EL (cell line): ENCODE data around the gene ATP2A3.

Experiments
- DNase-seq: peaks from one replicate; pipeline ENCODE4 v3.0.0-alpha.2; 2016

The ATP2A3 gene

DNA sequence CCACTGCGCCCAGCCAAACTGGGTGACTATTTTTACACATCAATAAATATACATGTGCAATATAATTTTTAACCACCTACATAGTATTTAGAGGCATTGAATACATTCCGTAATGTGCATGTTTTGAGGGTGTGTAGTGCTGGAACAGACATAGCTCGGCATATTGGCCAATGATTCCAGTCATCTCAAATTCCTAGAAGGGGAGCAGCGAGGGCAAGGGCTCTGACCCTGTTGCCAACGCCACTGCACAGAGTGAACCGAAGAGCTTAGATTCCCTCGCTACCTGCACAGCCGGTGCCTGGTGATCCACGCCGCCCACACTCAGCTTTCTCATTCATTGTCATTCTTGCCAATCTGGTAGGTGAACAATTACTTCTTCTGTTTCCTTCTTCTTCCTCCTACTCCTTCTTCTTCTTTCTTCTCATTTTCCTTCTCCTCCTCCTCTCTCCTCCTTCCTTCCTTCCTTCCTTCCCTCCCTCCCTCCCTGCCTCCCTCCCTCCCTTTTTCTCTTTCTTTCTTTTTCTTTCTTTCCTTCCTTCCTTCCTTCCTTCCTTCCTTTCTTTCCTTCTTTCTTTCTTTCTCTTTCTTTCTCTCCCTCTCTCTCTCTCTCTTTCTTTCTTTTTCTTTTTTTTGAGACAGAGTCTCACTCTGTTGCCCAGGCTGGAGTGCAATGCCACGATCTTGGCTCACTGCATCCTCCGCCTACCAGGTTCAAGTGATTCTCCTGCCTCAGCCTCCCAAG, 26.3 kb upstream of the ATP2A3 start:
- DNase-seq = no peak

DNA sequence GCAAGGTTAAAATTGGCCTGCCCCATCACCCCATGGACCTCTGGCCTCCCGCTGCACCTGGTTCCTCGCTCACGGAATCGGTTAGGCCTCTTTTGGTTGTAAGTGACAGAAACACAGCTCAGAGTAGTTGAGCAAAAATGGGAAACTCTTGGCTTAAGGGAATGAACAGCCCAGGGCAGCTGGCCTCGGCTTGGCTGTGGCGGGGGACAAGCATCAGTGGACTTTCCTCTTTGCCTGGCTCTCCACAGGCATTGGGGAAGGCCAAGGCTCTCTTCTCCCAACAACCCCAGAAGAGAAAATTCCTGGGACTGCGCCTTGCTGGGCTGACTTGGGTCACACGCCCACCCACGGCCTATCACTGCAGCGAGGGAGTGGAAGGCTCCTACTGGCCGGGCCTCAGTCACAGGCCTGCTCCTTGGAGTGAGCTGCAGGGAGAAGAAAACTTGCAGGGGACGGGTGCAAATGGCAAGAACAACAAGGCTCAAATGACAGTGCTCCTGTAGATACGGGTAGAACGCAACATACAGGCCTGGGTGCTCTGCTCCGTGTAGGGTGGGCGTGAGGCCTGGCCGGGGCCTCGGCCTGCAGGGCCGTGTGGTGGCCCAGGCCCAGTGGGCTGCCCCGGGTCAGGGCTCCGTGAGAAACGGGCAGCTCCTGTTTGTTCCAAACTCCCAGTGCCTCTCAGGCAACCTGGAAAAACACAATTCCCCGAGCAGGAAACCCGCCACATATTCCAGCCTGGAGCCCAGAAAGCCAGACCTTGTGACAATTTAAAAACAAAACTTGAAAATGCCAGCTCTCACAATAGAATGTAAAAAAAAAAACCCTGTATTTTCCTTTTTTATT, 25.0 kb upstream of the ATP2A3 start:
- no peak for DNase-seq

DNA sequence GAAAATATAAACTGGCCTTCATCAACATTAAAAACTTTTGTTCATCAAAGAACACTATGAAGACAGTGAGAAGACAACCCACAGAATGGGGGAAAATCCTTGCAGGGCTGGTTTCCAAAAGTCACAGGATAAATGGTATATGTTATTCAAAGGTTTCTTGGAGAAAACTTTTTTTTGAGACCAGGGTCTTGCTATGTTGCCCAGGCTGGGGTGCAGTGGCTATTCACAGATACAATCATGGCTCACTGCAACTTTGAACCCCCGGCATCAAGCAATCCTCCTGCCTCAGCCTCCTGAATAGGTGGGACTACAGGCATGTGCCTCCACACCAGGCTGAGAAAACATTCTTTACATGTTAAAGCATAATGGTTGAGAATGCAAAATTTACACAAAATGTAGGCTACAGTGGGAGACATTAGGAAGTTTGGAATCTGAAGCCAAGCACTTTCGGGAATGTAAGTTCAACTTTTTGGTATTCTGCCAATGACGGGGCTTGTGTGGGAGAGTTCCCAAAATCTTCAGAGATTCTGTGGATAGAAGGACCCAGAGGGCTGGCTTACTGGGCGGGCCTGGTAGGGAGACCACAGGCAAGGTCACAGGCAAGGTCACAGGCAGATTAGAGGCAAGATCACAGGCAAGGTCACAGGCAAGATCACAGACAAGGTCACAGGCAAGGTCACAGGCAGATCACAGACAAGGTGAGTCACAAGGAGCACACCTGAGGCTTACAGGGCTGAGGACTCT, 24.2 kb upstream of the ATP2A3 start:
- DNase-seq = no peak

DNA sequence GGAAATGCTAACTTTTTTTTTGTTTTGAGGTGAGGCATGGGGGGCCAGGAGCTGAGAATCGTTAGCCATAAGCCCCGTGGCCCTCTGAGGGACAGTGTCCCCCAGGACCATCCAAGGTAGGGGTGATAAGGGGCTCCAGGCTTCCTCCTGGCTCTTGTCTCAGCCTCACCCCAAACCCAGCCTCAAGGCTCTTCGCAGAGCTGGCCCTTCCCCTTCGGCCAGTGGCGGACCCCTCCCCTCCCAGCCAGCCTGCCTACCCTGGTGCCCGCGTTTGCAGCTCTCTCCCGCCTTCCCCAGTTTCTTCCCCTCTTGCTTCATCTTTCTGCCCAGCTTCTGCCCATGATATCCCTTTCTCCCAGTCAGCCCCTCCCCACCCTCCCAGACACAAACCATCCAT, 22.7 kb upstream of the ATP2A3 start:
- DNase-seq = no peak

DNA sequence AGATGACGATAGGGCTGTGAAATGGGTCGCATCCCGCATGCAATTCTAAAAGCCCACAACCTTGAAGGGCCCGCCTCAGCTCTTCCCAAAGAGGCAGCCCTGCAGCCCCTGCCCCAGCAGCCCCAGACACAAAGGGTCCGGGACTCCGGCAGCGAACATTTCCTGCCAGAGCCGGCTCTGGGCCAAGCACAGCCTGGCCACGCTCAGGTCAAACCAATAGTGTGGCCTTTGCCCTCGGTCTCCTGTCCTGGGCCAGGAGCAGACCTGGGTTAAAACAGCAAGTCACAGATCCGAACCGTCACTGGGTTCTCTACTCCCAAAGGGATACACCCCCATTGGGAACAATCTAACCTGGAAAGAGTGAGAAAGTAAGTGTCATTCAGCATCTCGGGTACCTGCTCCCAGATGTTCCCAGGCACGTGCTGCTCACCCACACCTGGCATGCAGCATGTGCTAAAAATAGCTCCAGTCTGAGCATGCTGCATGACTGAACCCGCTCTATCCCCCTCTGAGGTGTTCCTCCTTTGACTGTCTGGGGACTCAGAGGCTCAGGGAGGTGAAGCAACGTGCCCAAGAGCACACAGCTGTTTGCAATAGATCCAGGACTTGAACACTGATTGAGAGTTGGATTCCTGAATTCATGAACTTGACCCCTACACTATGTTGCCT, 22.2 kb upstream of the ATP2A3 start:
- DNase-seq = no peak

DNA sequence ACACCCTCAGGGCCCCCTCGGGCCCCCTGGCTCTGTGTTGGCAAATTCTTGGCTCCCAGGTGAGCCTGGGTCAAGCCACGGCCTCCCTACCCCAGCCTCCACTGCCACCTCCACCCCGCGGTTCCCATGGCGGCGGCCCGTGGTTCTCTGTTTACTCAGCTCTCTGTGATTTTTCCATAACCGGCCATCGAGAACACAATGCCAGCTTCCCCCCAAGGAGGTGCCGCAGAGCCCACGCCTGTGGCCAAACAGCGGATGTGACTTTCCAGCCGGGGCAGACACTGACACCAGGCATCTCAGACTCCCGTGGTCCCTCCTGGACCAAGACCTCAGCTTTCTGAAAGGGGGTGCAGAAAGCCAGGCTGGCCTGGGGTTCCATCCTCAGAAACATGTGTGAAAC, 21.6 kb upstream of the ATP2A3 start:
- no peak for DNase-seq

DNA sequence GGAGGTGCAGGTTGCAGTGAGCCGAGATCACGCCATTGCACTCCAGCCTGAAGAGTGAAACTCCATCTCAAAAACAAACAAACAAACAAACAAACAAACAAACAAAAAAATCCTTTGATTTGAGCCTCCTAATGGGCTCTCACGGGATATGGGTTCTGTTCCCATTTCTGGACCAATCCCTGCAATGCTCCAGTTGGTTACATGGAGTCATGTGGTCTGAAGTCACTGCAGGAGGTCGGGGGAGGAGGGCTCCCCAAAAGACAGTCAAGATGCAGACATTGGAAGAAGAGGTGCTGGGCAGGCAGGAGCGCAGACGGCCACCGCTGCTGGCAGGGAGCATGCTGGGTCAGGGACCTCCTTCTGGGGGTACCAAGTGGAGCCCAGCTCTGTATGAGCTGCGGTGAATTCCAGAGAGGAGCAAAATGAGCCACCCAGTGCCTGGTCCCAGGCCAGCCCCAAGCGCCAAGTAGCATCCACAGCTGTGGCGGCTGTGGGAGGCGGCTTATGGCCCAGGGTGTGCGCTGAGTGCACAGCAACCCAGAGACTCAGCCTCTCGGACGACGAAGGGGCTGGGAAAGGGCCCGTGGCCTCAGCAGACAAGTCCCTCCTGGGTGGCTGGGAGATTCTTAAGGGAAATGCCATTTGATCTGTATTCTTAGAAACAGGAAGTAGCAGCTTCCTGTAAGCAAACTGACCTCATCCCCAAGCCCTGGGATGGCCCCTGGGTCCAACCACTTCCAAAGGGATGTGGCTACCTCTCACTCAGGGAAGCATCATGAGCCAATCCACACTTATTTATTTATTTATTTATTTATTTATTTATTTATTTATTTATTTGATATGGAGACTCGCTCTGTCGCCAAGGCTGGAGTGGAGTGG, 19.6 kb upstream of the ATP2A3 start:
- DNase-seq = peak; percentile 50

DNA sequence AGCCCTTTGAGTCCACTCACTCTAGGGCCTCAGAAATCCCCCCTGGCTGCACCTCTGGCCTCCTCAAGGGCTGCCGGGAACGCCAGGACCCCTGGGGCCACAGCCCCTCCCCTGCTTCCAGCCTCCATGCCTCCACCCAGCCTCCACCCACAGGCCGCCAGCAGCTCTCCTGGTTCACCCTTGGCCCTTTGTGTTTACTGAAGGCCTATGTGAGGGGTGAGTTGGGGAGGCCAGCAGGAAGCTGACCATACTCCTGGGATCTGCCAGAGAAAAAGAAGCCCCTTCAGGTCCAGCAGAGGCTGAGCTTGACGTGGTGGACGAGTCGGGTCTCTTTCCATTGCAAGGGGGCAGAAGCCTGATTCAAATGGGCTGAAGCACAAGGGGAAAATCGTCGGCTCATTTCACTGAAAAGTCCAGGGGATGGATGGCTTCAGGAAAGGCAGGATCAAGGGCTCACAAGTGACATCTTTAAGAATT, 18.3 kb upstream of the ATP2A3 start:
- DNase-seq = no peak

DNA sequence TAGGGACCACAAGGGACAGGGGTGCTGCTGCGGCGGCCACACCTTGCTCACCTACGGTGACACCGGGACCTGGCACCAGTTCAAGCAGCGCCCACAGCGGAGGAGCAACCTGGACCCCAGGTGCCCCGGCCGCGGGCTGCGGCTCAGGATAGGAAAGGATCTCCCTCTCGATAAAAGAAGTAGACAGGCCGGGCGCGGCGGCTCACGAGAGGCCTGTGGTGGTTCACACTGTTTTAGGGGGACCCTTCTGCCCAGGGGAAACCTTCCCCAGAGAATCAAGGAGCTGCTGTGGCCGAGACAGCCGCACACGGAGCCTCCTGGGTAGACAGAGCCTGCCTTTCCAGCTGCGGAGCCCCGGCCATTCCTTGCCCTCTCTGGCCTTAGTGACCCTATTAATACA, 17.9 kb upstream of the ATP2A3 start:
- no peak for DNase-seq

DNA sequence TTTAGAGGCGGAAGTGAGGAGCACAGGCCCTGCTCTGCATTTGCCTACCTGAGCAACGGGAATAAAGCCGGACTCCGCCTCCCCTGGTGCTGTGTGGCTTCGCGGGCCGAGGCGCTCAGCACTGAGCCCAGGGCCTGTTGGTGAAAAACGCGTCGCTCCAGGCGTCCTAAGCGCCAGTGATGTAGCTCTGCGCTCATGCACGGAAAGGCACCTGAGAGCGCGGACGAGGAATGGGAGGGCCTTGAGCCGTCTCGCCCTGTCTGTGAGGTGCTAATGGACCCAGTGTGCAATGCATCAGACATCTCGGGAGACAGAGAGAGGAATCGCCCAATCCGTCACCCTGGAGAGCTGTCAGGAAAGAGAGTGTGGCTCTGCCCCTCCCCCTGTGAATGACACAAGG, 17.2 kb upstream of the ATP2A3 start:
- DNase-seq = no peak

DNA sequence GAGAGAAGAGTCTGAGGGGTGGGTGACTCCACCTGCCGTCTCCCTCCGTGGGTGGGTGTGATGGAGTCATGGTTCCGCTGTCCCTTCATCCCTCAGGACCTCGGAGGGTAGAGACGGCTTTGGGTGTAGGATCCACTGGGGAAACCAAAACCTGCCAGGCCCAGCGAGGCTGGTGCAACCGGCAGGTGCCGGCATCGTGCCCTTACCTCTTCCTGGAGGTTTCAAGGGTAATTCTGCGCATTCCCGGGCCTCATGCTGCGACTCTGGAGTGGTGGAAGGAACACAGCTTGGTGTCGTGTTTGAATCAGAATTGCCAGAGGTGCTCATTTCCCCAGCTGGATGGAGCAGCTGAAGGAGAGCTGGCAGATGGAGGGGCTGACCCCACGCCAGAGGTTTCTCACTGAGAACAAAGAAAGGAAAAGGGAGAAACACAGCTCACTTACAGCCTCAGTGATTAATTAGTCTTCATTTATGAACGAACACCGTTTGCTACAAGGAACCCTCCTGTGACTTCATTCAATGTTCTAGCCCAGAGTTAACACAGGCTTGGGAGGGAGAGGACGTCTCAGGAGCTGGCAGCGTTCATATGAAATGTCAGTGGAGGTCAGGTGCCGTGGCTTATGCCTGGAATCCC, 16.3 kb upstream of the ATP2A3 start:
- DNase-seq = no peak

DNA sequence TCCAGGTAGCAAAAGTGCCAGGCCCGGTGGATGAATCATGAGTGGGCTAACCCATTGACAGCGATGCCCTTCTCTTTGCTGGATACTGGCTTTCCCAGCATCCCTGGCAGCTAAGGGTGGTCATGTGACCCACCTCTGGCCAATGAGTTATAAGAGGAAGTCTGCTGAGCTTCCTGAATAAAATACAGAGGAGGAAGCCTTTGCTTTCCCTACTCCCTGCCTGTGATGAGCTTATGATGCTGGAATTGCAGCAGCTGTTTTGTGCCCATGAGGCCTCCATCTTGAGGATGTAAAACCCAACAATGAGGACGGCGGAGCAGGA, 15.0 kb upstream of the ATP2A3 start:
- DNase-seq = no peak

DNA sequence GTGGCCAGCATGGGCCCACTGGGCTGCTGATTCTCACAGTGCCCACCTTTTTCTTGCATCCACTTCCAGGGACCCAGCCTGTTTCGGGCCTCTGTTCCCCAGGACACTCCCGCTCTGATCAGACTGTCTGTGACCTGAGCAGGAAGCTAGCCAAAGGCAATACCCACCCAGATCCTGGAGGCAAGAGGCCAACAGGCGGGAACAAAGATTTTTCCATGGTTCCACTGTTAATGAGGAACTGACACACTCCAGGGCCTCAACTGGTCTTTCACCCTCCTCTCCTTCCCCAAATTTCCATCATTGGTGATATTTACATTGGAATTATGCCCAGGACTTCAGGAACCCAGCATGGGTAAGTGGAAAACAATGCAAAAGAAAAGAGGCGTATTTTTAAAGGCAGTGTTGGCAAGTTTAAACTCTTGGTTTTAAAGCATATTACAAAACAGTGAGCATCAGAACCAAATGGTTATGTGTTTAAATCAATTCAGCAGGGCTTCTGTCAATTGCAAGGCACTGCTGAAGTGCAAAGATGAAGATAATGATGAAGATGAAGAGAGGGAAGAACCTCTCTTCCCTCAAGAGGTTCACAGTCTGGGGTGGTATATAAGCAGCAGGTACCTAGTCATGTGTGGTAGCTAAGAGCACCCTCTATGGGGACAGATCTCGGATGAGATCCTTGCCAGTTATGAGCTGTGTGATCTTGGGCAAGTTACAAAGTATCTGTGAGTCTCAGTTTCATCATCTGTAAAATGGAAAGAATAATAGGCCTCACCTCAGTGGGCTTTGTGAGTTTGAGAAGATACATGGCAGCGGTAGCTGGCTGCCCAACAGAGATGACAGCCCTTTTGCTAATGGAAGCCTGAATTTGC, 14.4 kb upstream of the ATP2A3 start:
- DNase-seq = peak; percentile 20

DNA sequence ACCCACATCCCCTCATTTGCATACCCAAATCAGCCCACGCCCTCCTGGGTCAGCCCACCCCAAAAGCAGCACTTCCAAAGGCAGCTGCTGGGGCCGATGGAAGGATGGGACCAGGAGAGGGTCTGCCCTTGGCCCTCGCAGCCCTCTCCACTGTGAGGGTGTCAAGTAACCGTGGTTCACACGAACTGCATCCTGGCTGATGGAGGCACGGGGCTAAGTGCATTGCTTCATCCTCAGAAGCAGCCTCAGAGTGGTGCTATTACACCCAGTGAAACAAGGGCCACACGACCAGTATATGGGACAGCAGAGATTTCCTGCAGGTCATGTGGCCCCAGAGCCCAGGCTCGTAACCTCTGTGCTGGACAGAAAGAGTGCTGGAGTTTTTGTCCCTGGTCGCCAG, 13.2 kb upstream of the ATP2A3 start:
- DNase-seq = no peak

DNA sequence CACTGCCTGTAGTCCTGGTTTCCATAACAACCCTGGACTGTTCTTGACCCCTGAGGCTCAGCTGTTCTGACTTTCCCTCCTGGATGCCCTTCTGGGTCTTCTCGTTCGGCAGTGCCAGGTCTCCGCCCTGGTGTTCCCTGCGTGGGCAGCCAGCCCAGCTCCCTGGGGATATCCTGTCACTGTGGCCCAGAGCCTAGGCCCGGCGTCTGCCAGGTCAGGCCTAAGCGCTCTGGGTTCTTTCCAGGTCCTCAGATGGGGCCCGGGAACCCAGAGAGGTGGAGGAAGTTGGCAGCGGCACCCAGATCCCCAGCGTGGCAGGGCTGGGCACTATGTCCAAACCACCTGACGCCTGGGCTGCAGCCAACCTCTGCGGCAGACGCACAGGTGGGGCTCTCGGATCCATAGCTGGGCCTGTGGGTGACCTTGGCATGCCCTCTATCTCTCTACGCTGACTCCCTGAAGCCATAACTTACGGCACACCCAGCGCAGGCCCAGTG, 12.5 kb upstream of the ATP2A3 start:
- no peak for DNase-seq

DNA sequence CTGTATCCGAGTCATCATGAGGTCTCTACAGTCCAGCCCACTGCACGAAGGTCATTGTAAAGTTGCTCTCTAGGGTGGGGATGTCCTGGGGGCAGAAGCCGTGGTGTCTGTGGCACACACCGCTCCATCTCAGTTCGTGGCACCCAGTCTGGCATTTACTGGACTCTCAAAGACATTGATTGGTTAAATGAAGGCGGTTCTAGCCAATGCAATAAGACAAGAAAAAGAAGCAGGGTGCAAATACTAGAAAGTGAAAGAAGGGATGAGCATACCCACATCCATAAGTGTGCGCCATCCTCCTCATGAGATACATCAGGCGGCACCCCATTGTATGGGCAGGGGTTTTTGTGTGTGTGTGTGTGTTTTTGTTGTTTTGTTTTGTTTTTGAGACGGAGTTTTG, 10.7 kb upstream of the ATP2A3 start:
- DNase-seq = no peak

DNA sequence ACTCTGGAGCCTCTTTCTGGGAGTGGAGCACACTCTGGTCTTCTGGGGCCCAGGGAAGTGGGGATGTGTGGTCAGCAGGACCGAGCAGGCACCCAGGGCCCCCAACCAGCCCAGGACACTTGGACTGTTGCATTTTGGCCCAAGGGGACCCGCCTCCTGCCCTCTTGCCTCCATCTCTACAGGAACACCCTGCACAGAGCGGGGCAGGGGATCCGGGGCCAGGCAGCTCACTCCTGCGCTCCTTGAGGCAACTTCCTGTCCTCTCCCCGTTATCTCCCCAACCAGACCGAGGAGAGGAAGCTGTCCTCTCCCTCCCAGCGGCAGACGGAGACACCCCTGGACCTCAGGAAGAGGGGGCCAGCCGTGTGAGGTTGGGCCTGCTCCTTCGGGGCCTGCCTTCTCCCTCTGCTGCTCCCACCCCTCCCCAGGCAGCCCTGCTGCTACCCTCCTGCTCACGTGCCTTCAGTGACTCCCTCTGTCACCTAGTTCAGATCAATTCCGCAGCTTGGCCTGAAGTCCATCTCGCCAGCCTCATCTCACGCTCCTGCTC, 10.0 kb upstream of the ATP2A3 start:
- DNase-seq = no peak

DNA sequence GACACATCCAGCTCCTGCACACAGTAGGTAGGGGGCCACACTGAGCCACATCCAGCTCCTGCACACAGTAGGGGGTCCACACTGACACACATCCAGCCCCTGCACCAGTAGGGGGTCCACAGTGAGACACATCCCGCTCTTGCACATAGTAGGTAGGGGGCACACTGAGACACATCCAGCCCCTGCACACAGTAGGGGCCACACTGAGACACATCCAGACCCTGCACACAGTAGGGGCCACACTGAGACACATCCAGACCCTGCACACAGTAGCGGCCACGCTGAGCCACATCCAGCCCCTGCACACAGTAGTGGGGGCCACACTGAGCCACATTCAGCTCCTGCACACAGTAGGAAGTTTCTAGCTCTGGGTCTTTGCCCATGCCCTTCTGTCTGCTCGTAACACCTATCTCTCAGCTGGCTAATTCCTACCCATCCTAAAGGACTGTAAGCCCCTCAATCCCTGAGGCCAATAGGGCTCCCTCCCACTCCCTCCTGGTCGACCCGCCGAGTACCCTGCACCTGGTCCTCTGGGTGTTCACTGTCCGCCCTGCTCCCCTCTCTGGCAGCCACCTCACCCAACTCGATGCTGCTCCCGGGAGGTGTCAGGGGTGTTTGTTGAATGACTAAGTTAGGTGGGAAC, 9.4 kb upstream of the ATP2A3 start:
- no peak for DNase-seq

DNA sequence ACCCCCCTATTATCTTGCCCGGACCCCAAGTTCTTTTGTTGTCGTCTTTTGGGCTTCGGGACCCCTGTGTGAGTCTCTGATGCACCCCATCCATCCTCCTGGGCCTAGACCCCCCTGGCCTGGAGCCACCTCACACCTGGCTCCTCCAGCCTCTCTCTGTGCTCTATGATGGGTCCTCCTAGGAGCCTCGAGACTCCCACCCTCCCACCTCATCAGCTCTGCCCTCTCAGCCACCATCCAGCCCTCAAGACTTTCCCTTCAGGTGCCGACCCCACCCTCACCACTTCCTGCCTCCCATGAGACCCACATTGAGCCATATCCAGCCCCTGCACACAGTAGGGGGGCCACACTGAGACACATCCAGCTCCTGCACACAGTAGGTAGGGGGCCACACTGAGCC, 8.7 kb upstream of the ATP2A3 start:
- DNase-seq = no peak

DNA sequence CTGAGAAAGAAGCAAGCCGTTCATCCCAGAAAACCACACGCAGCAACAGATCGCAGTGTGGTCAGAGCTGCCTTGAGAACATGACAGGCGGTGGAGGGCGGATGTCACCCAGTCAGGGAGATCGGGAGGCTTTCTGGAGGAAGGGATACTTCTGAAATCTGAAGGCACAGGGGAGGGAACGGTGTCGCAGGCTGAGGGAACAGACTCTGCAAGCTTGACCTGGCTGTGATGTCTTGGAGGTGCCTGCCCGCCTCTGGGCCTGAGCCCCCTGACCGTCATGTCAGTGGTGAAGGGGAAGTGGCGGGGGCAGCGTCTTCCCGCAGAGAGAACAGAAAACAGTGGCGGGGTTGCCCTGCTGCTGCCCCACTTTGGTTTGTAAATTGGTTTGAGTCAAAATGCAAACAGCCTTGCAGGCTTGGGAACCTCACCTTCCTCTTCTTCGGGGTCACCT, 8.1 kb upstream of the ATP2A3 start:
- DNase-seq = no peak
